DND-41 (cell line): ENCODE data around the gene TFCP2.

Source experiments
- CTCF ChIP-seq: IDR thresholded peaks from 2 replicates; pipeline ENCODE4 v1.5.1; 2012; ENCODE audit warnings: borderline replicate concordance, low read length, moderate library complexity, mild to moderate bottlenecking; ENCODE audit not compliant: poor library complexity, severe bottlenecking; ENCODE audit errors: extremely low read depth
- EZH2 ChIP-seq: IDR thresholded peaks from 3 replicates; pipeline ENCODE4 v1.6.1; 2012; ENCODE audit warnings: borderline replicate concordance, low read depth, mild to moderate bottlenecking, moderate library complexity, low read length, inconsistent platforms; ENCODE audit not compliant: severe bottlenecking

GRCh38 chr12:51156245-51156765 is 16.6 kb downstream of the TFCP2 start:
- TF ChIP-seq CTCF (no peak), EZH2 (no peak)
